Neural progenitor cell (in vitro differentiated cells): Measurements from ENCODE around the gene MAGI1. TPM values are rescaled to one million over a fixed set of nuclear protein-coding genes. Genes with fewer than 3 reads are reported as not detected.
A peak's percentile ranks its signal among the peaks of the same experiment; 100 is the strongest.

ENCODE experiments used
- DNase-seq: peaks from one replicate; pipeline ENCODE4 v3.0.0-alpha.2; 2016; ENCODE audit warnings: low spot score
- H2AFZ ChIP-seq: fragments of 200-600 bp; sonication (generic); replicated peaks from 2 replicates; pipeline ENCODE4 v1.6.1; 2016; ENCODE audit warnings: antibody characterized with exemption
- H3F3A ChIP-seq: fragments of 200-600 bp; sonication (generic); 2 replicates; pipeline ENCODE4 v1.6.1; 2016; ENCODE audit warnings: antibody characterized with exemption, low read depth
- H3K27ac ChIP-seq: fragments of 200-600 bp; sonication (generic); 2 replicates; pipeline ENCODE4 v1.5.1; 2016; ENCODE audit warnings: mild to moderate bottlenecking
- H3K27me3 ChIP-seq: fragments of 200-600 bp; sonication (generic); 2 replicates; pipeline ENCODE4 v1.6.1; 2016; ENCODE audit warnings: mild to moderate bottlenecking, moderate library complexity
- H3K36me3 ChIP-seq: fragments of 200-600 bp; sonication (generic); 2 replicates; pipeline ENCODE4 v1.5.1; 2016
- H3K4me1 ChIP-seq: fragments of 200-600 bp; sonication (generic); 2 replicates; pipeline ENCODE4 v1.6.1; 2016; ENCODE audit warnings: mixed run types
- H3K4me2 ChIP-seq: fragments of 200-600 bp; sonication (generic); 2 replicates; pipeline ENCODE4 v1.6.1; 2016
- H3K4me3 ChIP-seq: fragments of 200-600 bp; sonication (generic); 2 replicates; pipeline ENCODE4 v1.5.1; 2016
- H3K79me2 ChIP-seq: fragments of 200-600 bp; sonication (generic); 2 replicates; pipeline ENCODE4 v1.6.1; 2016; ENCODE audit warnings: low read depth
- H3K9ac ChIP-seq: fragments of 200-600 bp; sonication (generic); 2 replicates; pipeline ENCODE4 v1.6.1; 2016
- H3K9me3 ChIP-seq: fragments of 200-600 bp; sonication (generic); 2 replicates; pipeline ENCODE4 v1.5.1; 2016; ENCODE audit warnings: low read depth
- H4K20me1 ChIP-seq: fragments of 200-600 bp; sonication (generic); 2 replicates; pipeline ENCODE4 v1.6.1; 2016; ENCODE audit warnings: low read depth
- H3K27ac Mint-ChIP-seq: 3 replicates; pipeline ENCODE4 v1.8.0; 2021; ENCODE audit warnings: mixed read lengths
- H3K27me3 Mint-ChIP-seq: 2 replicates; pipeline ENCODE4 v1.8.0; 2022; ENCODE audit warnings: low read depth, mild to moderate bottlenecking, inconsistent platforms, moderate library complexity, mixed read lengths; ENCODE audit not compliant: insufficient read depth
- H3K36me3 Mint-ChIP-seq: 3 replicates; pipeline ENCODE4 v1.8.0; 2021; ENCODE audit warnings: mixed read lengths
- H3K4me1 Mint-ChIP-seq: 3 replicates; pipeline ENCODE4 v1.8.0; 2021; ENCODE audit warnings: mixed read lengths
- H3K4me3 Mint-ChIP-seq: 3 replicates; pipeline ENCODE4 v1.8.0; 2021; ENCODE audit warnings: mild to moderate bottlenecking, moderate library complexity, mixed read lengths
- H3K9me3 Mint-ChIP-seq: 3 replicates; pipeline ENCODE4 v1.8.0; 2020; ENCODE audit warnings: mixed read lengths
- CTCF ChIP-seq: fragments of 200-600 bp; sonication (generic); IDR thresholded peaks from 2 replicates; pipeline ENCODE4 v1.5.1; 2017; ENCODE audit warnings: antibody characterized with exemption, mild to moderate bottlenecking
- EZH2 ChIP-seq: fragments of 200-600 bp; sonication (generic); IDR thresholded peaks from 2 replicates; pipeline ENCODE4 v1.6.1; 2017; ENCODE audit warnings: antibody characterized with exemption, mild to moderate bottlenecking, moderate library complexity
- EZH2phosphoT487 ChIP-seq: fragments of 200-600 bp; sonication (generic); IDR thresholded peaks from 2 replicates; pipeline ENCODE4 v1.6.1; 2017; ENCODE audit warnings: antibody characterized with exemption
- total RNA-seq: library from RNA; depleted of rRNA; stranded (reverse); fragments of >200 nt; gene quantifications from 2 replicates; pipeline ENCODE4 v1.2.3, GENCODE V29; 2015; ENCODE audit warnings: low replicate concordance

MAGI1 gene
- total RNA-seq, 1 donor from 2014 or later, result 40.6 TPM

DNA sequence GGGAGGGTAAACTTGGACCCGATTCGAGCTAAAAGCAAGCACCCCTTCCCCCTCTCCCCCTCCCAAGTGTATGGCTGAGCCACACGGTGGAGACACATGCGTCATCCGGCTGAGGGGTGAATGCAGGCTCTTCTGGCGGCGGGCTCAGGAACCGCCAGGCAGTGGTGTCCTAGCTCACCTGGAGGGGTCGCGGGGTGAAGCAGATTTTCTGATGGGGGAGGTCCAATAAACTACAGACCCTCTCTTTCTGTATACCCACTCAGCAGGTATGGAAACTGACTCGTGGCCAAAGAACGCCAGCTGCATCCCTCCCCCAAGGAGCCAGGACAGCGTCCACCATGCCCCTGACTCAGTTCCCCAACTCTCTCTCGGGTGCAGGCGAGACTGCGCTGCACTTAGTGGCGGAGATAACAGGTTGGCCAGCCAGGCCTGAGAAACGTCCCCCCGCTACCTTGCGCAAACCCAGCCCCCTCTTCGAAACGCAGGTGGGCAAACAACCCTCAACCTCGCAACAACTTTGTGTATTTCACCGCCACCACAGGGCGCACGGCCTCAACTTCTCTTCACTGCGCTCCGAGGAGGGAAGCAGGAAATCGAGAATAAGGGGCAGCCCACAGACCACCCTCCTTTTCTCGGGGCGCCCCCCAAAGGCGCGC, 1.3 kb downstream of the MAGI1 start:
- Histone ChIP-seq H2AFZ (peak overlapping the region; percentile 57), H3K4me1 (peaks cover 20% of the 10 kb centered on the region), H3K9ac (peak overlapping the region; percentile 28), H4K20me1 (peaks cover 21% of the 10 kb centered on the region), H3K4me3 (peak overlapping the region; percentile 85), H3K79me2 (peaks cover 59% of the 10 kb centered on the region), H3K27ac (no peak overlapping the region), H3K27me3 (no peaks in the 10 kb centered on the region), H3K9me3 (no peaks in the 10 kb centered on the region), H3K4me2 (peak overlapping the region; percentile 93), H3K36me3 (no peaks in the 10 kb centered on the region), H3F3A (peaks cover 23% of the 10 kb centered on the region)
- peaks cover 4% of the 10 kb centered on the region for H3K27me3 Mint-ChIP-seq
- H3K36me3 Mint-ChIP-seq, result no peaks in the 10 kb centered on the region
- DNase-seq, result peak; percentile 74
- peak overlapping the region; percentile 100 for H3K4me3 Mint-ChIP-seq
- H3K27ac Mint-ChIP-seq, result peak overlapping the region; percentile 29
- no peaks in the 10 kb centered on the region for H3K9me3 Mint-ChIP-seq
- H3K4me1 Mint-ChIP-seq, result peaks cover 32% of the 10 kb centered on the region
- TF ChIP-seq EZH2 (no peak), EZH2phosphoT487 (no peak), CTCF (no peak)

- Histone ChIP-seq H3K4me3 (peak overlapping the region; percentile 85), H4K20me1 (peaks cover 21% of the 10 kb centered on the region), H3K36me3 (no peaks in the 10 kb centered on the region), H3F3A (peaks cover 23% of the 10 kb centered on the region), H2AFZ (no peak overlapping the region), H3K9ac (no peak overlapping the region), H3K27me3 (no peaks in the 10 kb centered on the region), H3K79me2 (peaks cover 66% of the 10 kb centered on the region), H3K27ac (no peak overlapping the region), H3K4me1 (peaks cover 20% of the 10 kb centered on the region), H3K9me3 (no peaks in the 10 kb centered on the region), H3K4me2 (peak overlapping the region; percentile 93)
- no peak overlapping the region for H3K27ac Mint-ChIP-seq
- peak; percentile 61 for DNase-seq
- H3K4me3 Mint-ChIP-seq, result peak overlapping the region; percentile 100
- peaks cover 4% of the 10 kb centered on the region for H3K27me3 Mint-ChIP-seq
- TF ChIP-seq CTCF, result no peak
- H3K36me3 Mint-ChIP-seq, result no peaks in the 10 kb centered on the region
- no peaks in the 10 kb centered on the region for H3K9me3 Mint-ChIP-seq
- H3K4me1 Mint-ChIP-seq, result peaks cover 32% of the 10 kb centered on the region
Measured at GRCh38 chr3:66036586-66037148, 2.1 kb downstream of the MAGI1 start.

- H3K27me3 ChIP-seq, result no peaks in the 10 kb centered on the region
- Mint-ChIP-seq H3K27me3 (peaks cover 2% of the 10 kb centered on the region), H3K4me1 (peaks cover 32% of the 10 kb centered on the region), H3K36me3 (no peaks in the 10 kb centered on the region), H3K4me3 (peak overlapping the region; percentile 100), H3K9me3 (no peaks in the 10 kb centered on the region), H3K27ac (no peak overlapping the region)
- H2AFZ ChIP-seq, result no peak overlapping the region
- H4K20me1 ChIP-seq, result peaks cover 21% of the 10 kb centered on the region
- TF ChIP-seq CTCF, result no peak
- no peak for TF ChIP-seq EZH2phosphoT487
- no peak for TF ChIP-seq EZH2
- peak; percentile 59 for DNase-seq
- peak overlapping the region; percentile 93 for H3K4me2 ChIP-seq
- peaks cover 20% of the 10 kb centered on the region for H3K4me1 ChIP-seq
- H3K79me2 ChIP-seq, result peaks cover 74% of the 10 kb centered on the region
- no peaks in the 10 kb centered on the region for H3K36me3 ChIP-seq
- peak overlapping the region; percentile 85 for H3K4me3 ChIP-seq
- H3F3A ChIP-seq, result peaks cover 23% of the 10 kb centered on the region
- H3K9ac ChIP-seq, result no peak overlapping the region
- H3K9me3 ChIP-seq, result no peaks in the 10 kb centered on the region
- H3K27ac ChIP-seq, result no peak overlapping the region
Measured at GRCh38 chr3:66035763-66036477, 2.8 kb downstream of the MAGI1 start.
